Endothelial cell of umbilical vein (primary cell): ENCODE data around the gene DDX39A.

Source experiments
- CTCF ChIP-seq, 2 donors: IDR thresholded peaks; 1 replicate in 1 of 2; 2 replicates in 1 of 2; pipeline ENCODE4 v1.5.1; 2011; ENCODE audit warnings: low read length in 2 of 2, mild to moderate bottlenecking in 2 of 2, moderate library complexity in 2 of 2, control low read depth in 1 of 2, inconsistent platforms in 1 of 2, low read depth in 1 of 2; ENCODE audit not compliant: insufficient read depth in 1 of 2; ENCODE audit errors: extremely low read depth in 1 of 2
- EZH2 ChIP-seq: IDR thresholded peaks from 2 replicates; pipeline ENCODE4 v1.6.1; 2012; ENCODE audit warnings: borderline replicate concordance, low read depth, mild to moderate bottlenecking, moderate library complexity, low read length, inconsistent platforms; ENCODE audit not compliant: severe bottlenecking
- POLR2A ChIP-seq: IDR thresholded peaks from 2 replicates; pipeline ENCODE4 v1.6.1; 2012; ENCODE audit warnings: low read depth, mild to moderate bottlenecking, control low read depth, low read length
- POLR2AphosphoS5 ChIP-seq: IDR thresholded peaks from 2 replicates; pipeline ENCODE4 v1.6.1; 2012; ENCODE audit warnings: low read depth, mild to moderate bottlenecking, control low read depth, low read length, moderate library complexity; ENCODE audit not compliant: insufficient read depth
- TF ChIP-seq, protein P1 (sequence below): IDR thresholded peaks from 2 replicates; pipeline ENCODE4 v1.6.1; 2011; ENCODE audit not compliant: insufficient read depth, insufficient read length

- TF ChIP-seq CTCF (IDR thresholded peaks at IDR 0.05; ENCODE audit: extremely low read depth in 1 of 2, insufficient read depth in 1 of 2, low read depth in 1 of 2, low read length in 2 of 2): no peak
- TF ChIP-seq POLR2AphosphoS5: no peak
- no peak for TF ChIP-seq EZH2
- no peak for TF ChIP-seq POLR2A
- TF ChIP-seq, protein P1, sequence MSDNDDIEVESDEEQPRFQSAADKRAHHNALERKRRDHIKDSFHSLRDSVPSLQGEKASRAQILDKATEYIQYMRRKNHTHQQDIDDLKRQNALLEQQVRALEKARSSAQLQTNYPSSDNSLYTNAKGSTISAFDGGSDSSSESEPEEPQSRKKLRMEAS: no peak
Measured at GRCh38 chr19:14394167-14394566, 25.0 kb downstream of the DDX39A start.
